Measurements from ENCODE around the gene APBB1IP. TPM values are rescaled to one million over a fixed set of nuclear protein-coding genes. Genes with fewer than 3 reads are reported as not detected.

APBB1IP gene
- total and polyA plus RNA-seq, 2 donors (not counting 3 experiments of a cell fraction or from before 2014, with no cell fraction given) = not detected

GRCh38 chr10:26485150-26485941 is 47.2 kb downstream of the APBB1IP start:
- Histone ChIP-seq H3K79me2 (ENCODE audit: control insufficient read depth, insufficient read depth, low read length) (no peaks in the 10 kb centered on the region), H3K4me3 (replicated peaks in 1 of 3; ENCODE audit: insufficient read depth in 1 of 3, low read depth in 1 of 3, low read length in 3 of 3) (no peak overlapping the region), H2AFZ (ENCODE audit: low read depth, low read length) (no peak overlapping the region), H3K9ac (replicated peaks; ENCODE audit: extremely low read depth, insufficient read depth, low read length) (no peak overlapping the region), H3K4me1 (ENCODE audit: control insufficient read depth, extremely low read depth, insufficient read depth, low read length) (no peaks in the 10 kb centered on the region), H3K27ac (ENCODE audit: insufficient read depth, low read depth, low read length) (no peak overlapping the region), H3K4me2 (ENCODE audit: insufficient read depth, low read length) (no peak overlapping the region), H3K27me3 (ENCODE audit: control insufficient read depth in 2 of 2, insufficient read depth in 2 of 2, low read length in 2 of 2) (no peaks in the 10 kb centered on the region), H3K36me3 (ENCODE audit: control insufficient read depth in 2 of 2, extremely low read depth in 1 of 2, insufficient read depth in 2 of 2, low read length in 2 of 2) (no peaks in the 10 kb centered on the region), H3K9me3 (replicated peaks; ENCODE audit: control insufficient read depth, insufficient read depth, low read length) (peaks cover 2% of the 10 kb centered on the region), H4K20me1 (replicated peaks; ENCODE audit: control insufficient read depth, extremely low read depth, insufficient read depth, low read length) (no peaks in the 10 kb centered on the region), H3K9me1 (replicated peaks; ENCODE audit: control insufficient read depth, extremely low read depth, insufficient read depth, low read length) (no peaks in the 10 kb centered on the region)
- BruUV-seq (replicated peaks) = no TSS peak
- dilution Hi-C loops (cut with MboI; ENCODE audit: extremely low pct_ligation_motif_present, low sequenced_read_pairs) (no loop called here), intact Hi-C loops (cut with micrococcal nuclease) (no loop called here)
- FAIRE-seq (no peak), DNase-seq (ENCODE audit: low read depth, low spot score) (no peak)
- ChIA-PET CTCF (no interaction called here), POLR2A (no interaction called here)
- no peak for TF ChIP-seq CTCF (IDR thresholded peaks at IDR 0.05; ENCODE audit: extremely low read depth in 1 of 2, insufficient read depth in 1 of 2, low read depth in 1 of 2, low read length in 2 of 2)
- TF ChIP-seq FOS (IDR thresholded peaks at IDR 0.05; ENCODE audit: borderline replicate concordance, insufficient read depth, low read length) = no peak
- no peak for TF ChIP-seq JUN (IDR thresholded peaks at IDR 0.05; ENCODE audit: borderline replicate concordance, insufficient read depth, insufficient read length, low read depth)
- TF ChIP-seq POLR2AphosphoS5 (IDR thresholded peaks at IDR 0.05; ENCODE audit: insufficient read depth, low read depth, low read length) = no peak
- no peak for TF ChIP-seq MAX (IDR thresholded peaks at IDR 0.05; ENCODE audit: insufficient read depth, insufficient read length)
- no peak for TF ChIP-seq EZH2 (IDR thresholded peaks at IDR 0.05; ENCODE audit: borderline replicate concordance, low read depth, low read length, severe bottlenecking)
- no peak for TF ChIP-seq MYC (IDR thresholded peaks at IDR 0.05; ENCODE audit: low read depth, low read length)
- TF ChIP-seq GATA2 (IDR thresholded peaks at IDR 0.05; ENCODE audit: insufficient read depth, insufficient read length, low read depth, low read length) = no peak
- no peak for TF ChIP-seq POLR2A (IDR thresholded peaks at IDR 0.05; ENCODE audit: low read depth, low read length)
